ENCODE measurements around the gene NSD1. TPM values are rescaled to one million over a fixed set of nuclear protein-coding genes. Genes with fewer than 3 reads are reported as not detected.

NSD1 gene
- total and polyA plus RNA-seq, 2 of the 8 experiments (the other 6 are each of a cell fraction or from before 2014, with no cell fraction given), result 22.8 to 168 TPM

GRCh38 chr5:177209610-177210009, 76.0 kb downstream of the NSD1 start (continued):
- no peak for TF ChIP-seq SUZ12 (IDR thresholded peaks at IDR 0.05; ENCODE audit: low read length)
- TF ChIP-seq, protein P1, sequence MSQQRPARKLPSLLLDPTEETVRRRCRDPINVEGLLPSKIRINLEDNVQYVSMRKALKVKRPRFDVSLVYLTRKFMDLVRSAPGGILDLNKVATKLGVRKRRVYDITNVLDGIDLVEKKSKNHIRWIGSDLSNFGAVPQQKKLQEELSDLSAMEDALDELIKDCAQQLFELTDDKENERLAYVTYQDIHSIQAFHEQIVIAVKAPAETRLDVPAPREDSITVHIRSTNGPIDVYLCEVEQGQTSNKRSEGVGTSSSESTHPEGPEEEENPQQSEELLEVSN (IDR thresholded peaks at IDR 0.05), result no peak
- TF ChIP-seq JUND (IDR thresholded peaks at IDR 0.05; ENCODE audit: low read length), result no peak
- no peak for TF ChIP-seq CHD2 (IDR thresholded peaks at IDR 0.05; ENCODE audit: low read length)
- no peak for TF ChIP-seq SAP30 (IDR thresholded peaks at IDR 0.05; ENCODE audit: insufficient read depth, insufficient replicate concordance, low read length)
- TF ChIP-seq RBBP5 (IDR thresholded peaks at IDR 0.05; ENCODE audit: borderline replicate concordance, low read depth, low read length), result no peak
- TF ChIP-seq MAFK (IDR thresholded peaks at IDR 0.05; ENCODE audit: low read depth, low read length), result no peak
